UCSD-AML1 (cell line): ENCODE results near the gene RPL10.

Source experiments
- DNase-seq: peaks from one replicate; lab custom pipeline; 2025; ENCODE audit not compliant: unreplicated experiment; lab: John Stamatoyannopoulos, UW

RPL10 gene

DNA sequence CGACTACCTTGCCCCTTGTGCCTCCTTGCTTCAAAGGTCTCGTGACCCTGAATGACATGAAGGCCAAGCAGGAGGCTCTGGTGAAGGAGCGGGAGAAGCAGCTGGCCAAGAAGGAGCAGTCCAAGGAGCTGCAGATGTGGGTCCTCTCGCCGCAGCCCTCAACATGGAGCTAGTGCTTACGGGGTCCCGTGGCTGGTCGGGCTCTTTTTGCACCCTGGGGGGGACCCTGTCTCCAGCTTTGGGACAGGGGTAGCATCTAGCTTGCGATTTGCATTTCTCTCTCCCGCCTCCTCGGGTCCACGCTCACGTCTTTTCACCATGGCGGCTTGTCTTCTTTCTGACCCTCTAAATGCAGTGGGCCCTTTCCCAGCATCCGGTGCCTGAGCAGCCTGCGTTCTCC lies 47.6 kb downstream of the RPL10 start:
- DNase-seq = no peak

GRCh38 chrX:154446430-154446829 lies 48.3 kb downstream of the RPL10 start:
- DNase-seq = no peak

- DNase-seq = no peak
Observed at GRCh38 chrX:154448484-154448883, 50.3 kb downstream of the RPL10 start.

DNA sequence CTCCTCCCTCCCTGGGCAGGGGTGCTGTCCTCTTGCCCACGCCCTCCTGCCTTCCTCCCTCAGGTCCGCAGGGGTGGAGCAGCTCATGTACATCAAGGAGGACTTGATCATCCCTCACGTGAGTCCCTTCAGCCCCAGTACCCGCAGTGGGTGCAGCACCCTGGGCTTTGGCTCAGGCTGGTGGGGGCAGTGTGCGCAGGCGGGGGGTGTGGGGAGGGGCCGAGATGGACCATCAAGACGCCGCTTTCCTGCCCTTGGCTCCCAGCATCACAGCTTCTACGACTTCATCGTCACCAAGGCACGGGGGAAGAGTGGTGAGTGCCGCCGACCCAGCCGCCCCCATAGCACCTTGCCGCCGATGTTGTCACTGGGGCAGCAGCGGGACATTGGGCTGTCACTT lies 51.4 kb downstream of the RPL10 start:
- no peak for DNase-seq

- no peak for DNase-seq
Observed at GRCh38 chrX:154450312-154450711, 52.1 kb downstream of the RPL10 start.
